SU-DHL-6 (cell line): ENCODE data around the gene OMD.

Experiments
- EZH2phosphoT487 ChIP-seq: fragments of 200-600 bp; sonication (generic), shearing (Covaris generic); conservative IDR thresholded peaks from 2 replicates; pipeline ENCODE4 v1.6.1; 2018; ENCODE audit warnings: mild to moderate bottlenecking, antibody characterized with exemption, low read length, moderate library complexity, mixed read lengths
- TF ChIP-seq, protein P1 (sequence below): fragments of 200-600 bp; sonication (generic); IDR thresholded peaks from one replicate; pipeline ENCODE4 v1.5.1; 2017; ENCODE audit warnings: antibody characterized with exemption, mild to moderate bottlenecking, low read length, moderate library complexity; ENCODE audit not compliant: insufficient read depth, poor library complexity, severe bottlenecking

DNA sequence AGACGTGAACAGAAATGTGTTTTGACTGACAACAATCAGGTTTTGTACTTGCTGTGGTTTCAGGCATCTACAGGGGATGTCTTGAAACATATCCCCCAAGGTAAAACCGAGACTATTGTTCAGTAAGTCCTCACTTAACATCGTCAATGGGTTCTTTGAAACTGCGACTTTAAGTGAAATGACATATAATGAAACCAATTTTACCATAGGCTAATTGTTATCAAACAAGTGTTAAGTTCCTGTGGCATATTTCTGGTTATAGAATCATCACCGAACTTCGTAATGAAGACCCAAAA, 16.4 kb upstream of the OMD start:
- TF ChIP-seq, protein P1, sequence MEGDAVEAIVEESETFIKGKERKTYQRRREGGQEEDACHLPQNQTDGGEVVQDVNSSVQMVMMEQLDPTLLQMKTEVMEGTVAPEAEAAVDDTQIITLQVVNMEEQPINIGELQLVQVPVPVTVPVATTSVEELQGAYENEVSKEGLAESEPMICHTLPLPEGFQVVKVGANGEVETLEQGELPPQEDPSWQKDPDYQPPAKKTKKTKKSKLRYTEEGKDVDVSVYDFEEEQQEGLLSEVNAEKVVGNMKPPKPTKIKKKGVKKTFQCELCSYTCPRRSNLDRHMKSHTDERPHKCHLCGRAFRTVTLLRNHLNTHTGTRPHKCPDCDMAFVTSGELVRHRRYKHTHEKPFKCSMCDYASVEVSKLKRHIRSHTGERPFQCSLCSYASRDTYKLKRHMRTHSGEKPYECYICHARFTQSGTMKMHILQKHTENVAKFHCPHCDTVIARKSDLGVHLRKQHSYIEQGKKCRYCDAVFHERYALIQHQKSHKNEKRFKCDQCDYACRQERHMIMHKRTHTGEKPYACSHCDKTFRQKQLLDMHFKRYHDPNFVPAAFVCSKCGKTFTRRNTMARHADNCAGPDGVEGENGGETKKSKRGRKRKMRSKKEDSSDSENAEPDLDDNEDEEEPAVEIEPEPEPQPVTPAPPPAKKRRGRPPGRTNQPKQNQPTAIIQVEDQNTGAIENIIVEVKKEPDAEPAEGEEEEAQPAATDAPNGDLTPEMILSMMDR: no peak
- no peak for TF ChIP-seq EZH2phosphoT487
